Endothelial cell of umbilical vein (primary cell): ENCODE measurements around the gene VASH2. TPM values are rescaled to one million over a fixed set of nuclear protein-coding genes. Genes with fewer than 3 reads are reported as not detected.

Experiments used
- BruUV-seq: library from RNA; stranded (reverse); fragments of 400-500 nt; replicated peaks from 2 replicates; lab custom pipeline; 2021; lab: Mats Ljungman, UMichigan
- CTCF ChIA-PET: fragments of 300-600, 350-600 bp; sonication (Branson Sonifier 250); formaldehyde crosslinking; loops from one replicate; lab custom pipeline; 2021; ENCODE audit warnings: antibody characterized with exemption, inconsistent platforms; lab: Charles Lee
- POLR2A ChIA-PET: fragments of 300-600, 350-600 bp; sonication (Branson Sonifier 250); formaldehyde crosslinking; loops from one replicate; lab custom pipeline; 2021; ENCODE audit warnings: antibody characterized with exemption, inconsistent platforms; lab: Charles Lee
- DNase-seq: peaks from one replicate; pipeline ENCODE4 v3.0.0-alpha.2; 2011; ENCODE audit warnings: low read depth, low spot score
- FAIRE-seq: peaks from 2 replicates; lab custom pipeline; 2011; peaks lifted over from hg19 to GRCh38; lab: Jason Lieb, UNC
- H2AFZ ChIP-seq: 2 replicates; pipeline ENCODE4 v1.6.0; 2012; ENCODE audit warnings: low read depth, low read length, control low read depth, inconsistent platforms
- H3K27ac ChIP-seq: 2 replicates; pipeline ENCODE4 v1.5.1; 2011; ENCODE audit warnings: low read depth, mild to moderate bottlenecking, control low read depth, low read length, moderate library complexity; ENCODE audit not compliant: insufficient read depth
- H3K27me3 ChIP-seq, 2 experiments: 2 replicates each; pipeline versions ENCODE4 v1.6.0 to v1.6.1; 2011; ENCODE audit warnings: low read length in 2 of 2, mixed read lengths in 1 of 2; ENCODE audit not compliant: control insufficient read depth in 2 of 2, insufficient read depth in 2 of 2
- H3K36me3 ChIP-seq, 2 experiments: 2 replicates in 1 of 2; 3 replicates in 1 of 2; pipeline ENCODE4 v1.5.1; 2011; ENCODE audit warnings: low read length in 2 of 2, mild to moderate bottlenecking in 1 of 2, moderate library complexity in 1 of 2; ENCODE audit not compliant: control insufficient read depth in 2 of 2, insufficient read depth in 2 of 2; ENCODE audit errors: extremely low read depth in 1 of 2
- H3K4me1 ChIP-seq: 3 replicates; pipeline ENCODE4 v1.5.1; 2011; ENCODE audit warnings: mild to moderate bottlenecking, low read length; ENCODE audit not compliant: control insufficient read depth, insufficient read depth; ENCODE audit errors: extremely low read depth
- H3K4me2 ChIP-seq: 2 replicates; pipeline ENCODE4 v1.6.1; 2011; ENCODE audit warnings: low read length, control low read depth, mixed read lengths; ENCODE audit not compliant: insufficient read depth
- H3K4me3 ChIP-seq, 3 experiments: fragments of 200-600 bp in 1 of 3; sonication (generic), shearing (Covaris generic) in 1 of 3; replicated peaks in 1 of 3; 2 replicates each; pipeline ENCODE4 v1.5.1; 2011 to 2016; ENCODE audit warnings: control low read depth in 3 of 3, low read length in 3 of 3, mild to moderate bottlenecking in 2 of 3, inconsistent platforms in 1 of 3, low read depth in 1 of 3, moderate library complexity in 1 of 3; ENCODE audit not compliant: insufficient read depth in 1 of 3
- H3K79me2 ChIP-seq: 2 replicates; pipeline ENCODE4 v1.6.0; 2012; ENCODE audit warnings: low read length, inconsistent platforms; ENCODE audit not compliant: control insufficient read depth, insufficient read depth
- H3K9ac ChIP-seq: replicated peaks from 2 replicates; pipeline ENCODE3; 2011; ENCODE audit warnings: low read length, control low read depth; ENCODE audit not compliant: insufficient read depth; ENCODE audit errors: extremely low read depth
- H3K9me1 ChIP-seq: replicated peaks from 3 replicates; pipeline ENCODE4 v1.6.0; 2011; ENCODE audit warnings: mild to moderate bottlenecking, low read length; ENCODE audit not compliant: control insufficient read depth, insufficient read depth; ENCODE audit errors: extremely low read depth
- H3K9me3 ChIP-seq: replicated peaks from 2 replicates; pipeline ENCODE4 v1.5.1; 2012; ENCODE audit warnings: low read length, inconsistent platforms; ENCODE audit not compliant: control insufficient read depth, insufficient read depth
- H4K20me1 ChIP-seq: replicated peaks from 2 replicates; pipeline ENCODE3; 2011; ENCODE audit warnings: mild to moderate bottlenecking, low read length; ENCODE audit not compliant: control insufficient read depth, insufficient read depth; ENCODE audit errors: extremely low read depth
- CTCF ChIP-seq, 2 donors: IDR thresholded peaks; 1 replicate in 1 of 2; 2 replicates in 1 of 2; pipeline ENCODE4 v1.5.1; 2011; ENCODE audit warnings: low read length in 2 of 2, mild to moderate bottlenecking in 2 of 2, moderate library complexity in 2 of 2, control low read depth in 1 of 2, inconsistent platforms in 1 of 2, low read depth in 1 of 2; ENCODE audit not compliant: insufficient read depth in 1 of 2; ENCODE audit errors: extremely low read depth in 1 of 2
- EZH2 ChIP-seq: IDR thresholded peaks from 2 replicates; pipeline ENCODE4 v1.6.1; 2012; ENCODE audit warnings: borderline replicate concordance, low read depth, mild to moderate bottlenecking, moderate library complexity, low read length, inconsistent platforms; ENCODE audit not compliant: severe bottlenecking
- FOS ChIP-seq: IDR thresholded peaks from 2 replicates; pipeline ENCODE4 v1.6.1; 2011; ENCODE audit warnings: mild to moderate bottlenecking, low read length, moderate library complexity, borderline replicate concordance; ENCODE audit not compliant: insufficient read depth
- GATA2 ChIP-seq: IDR thresholded peaks from 2 replicates; pipeline ENCODE4 v1.7.0; 2011; ENCODE audit warnings: low read depth, mild to moderate bottlenecking, moderate library complexity, mixed read lengths, low read length; ENCODE audit not compliant: insufficient read length, insufficient read depth
- JUN ChIP-seq: IDR thresholded peaks from 2 replicates; pipeline ENCODE4 v1.6.1; 2011; ENCODE audit warnings: borderline replicate concordance, low read depth; ENCODE audit not compliant: insufficient read length, insufficient read depth
- MAX ChIP-seq: IDR thresholded peaks from 2 replicates; pipeline ENCODE4 v1.6.1; 2011; ENCODE audit not compliant: insufficient read depth, insufficient read length
- MYC ChIP-seq: IDR thresholded peaks from one replicate; pipeline ENCODE4 v1.6.1; 2011; ENCODE audit warnings: mild to moderate bottlenecking, low read depth, low read length
- POLR2A ChIP-seq: IDR thresholded peaks from 2 replicates; pipeline ENCODE4 v1.6.1; 2012; ENCODE audit warnings: low read depth, mild to moderate bottlenecking, control low read depth, low read length
- POLR2AphosphoS5 ChIP-seq: IDR thresholded peaks from 2 replicates; pipeline ENCODE4 v1.6.1; 2012; ENCODE audit warnings: low read depth, mild to moderate bottlenecking, control low read depth, low read length, moderate library complexity; ENCODE audit not compliant: insufficient read depth
- dilution Hi-C: fragments of 300-500 bp; cut with MboI; formaldehyde crosslinking; loops from one replicate; pipeline ENCODE4 v1.15.0; 2019; ENCODE audit warnings: low sequenced_read_pairs; ENCODE audit not compliant: extremely low pct_ligation_motif_present
- intact Hi-C: fragments of 100-400 bp; cut with micrococcal nuclease; formaldehyde crosslinking; loops from one replicate; pipeline ENCODE4 v1.10.0; 2022
- polyA plus RNA-seq, 4 experiments: library from polyadenylated mRNA; depleted of rRNA in 3 of 4; stranded (reverse) in 3 of 4; unstranded in 1 of 4; fragments of >200 nt; gene quantifications; 2 replicates each; pipeline versions ENCODE4 v1.2.1 to v1.2.3, GENCODE V29; 2011 to 2012; ENCODE audit warnings: missing spikeins in 1 of 4
- total RNA-seq: library from RNA; stranded (reverse); gene quantifications from 2 replicates; pipeline ENCODE4 v1.2.3, GENCODE V29; 2021

Gene VASH2
- total and polyA plus RNA-seq, 2 donors (not counting 3 experiments of a cell fraction or from before 2014, with no cell fraction given): 0.70 to 2.9 TPM

GRCh38 chr1:212958175-212958574 lies 7.8 kb downstream of the VASH2 start:
- intact Hi-C loops (no loop called here), dilution Hi-C loops (no loop called here)
- CTCF ChIA-PET: interaction anchor here (1.1 to 2.1 kb wide), 3 partner anchors 9 to 208 kb away, joined by 3 to 14 read pairs (median 5); no protein-coding TSS in a partner anchor
- H3K36me3 ChIP-seq: no peaks in the 10 kb centered on the region
- POLR2A ChIA-PET: no interaction called here
- no peak overlapping the region for H2AFZ ChIP-seq
- FAIRE-seq: no peak
- H3K27ac ChIP-seq: no peak overlapping the region
- H3K4me3 ChIP-seq: no peak overlapping the region
- DNase-seq: no peak
- no peaks in the 10 kb centered on the region for H4K20me1 ChIP-seq
- TF ChIP-seq MAX: no peak
- no peak for TF ChIP-seq JUN
- no peak for TF ChIP-seq GATA2
- TF ChIP-seq POLR2AphosphoS5: no peak
- no peak for TF ChIP-seq POLR2A
- TF ChIP-seq CTCF (IDR thresholded peaks at IDR 0.05; ENCODE audit: extremely low read depth in 1 of 2, insufficient read depth in 1 of 2, low read depth in 1 of 2, low read length in 2 of 2): no peak
- TF ChIP-seq EZH2: no peak
- no peak for TF ChIP-seq FOS
- no peak for TF ChIP-seq MYC
- H3K4me1 ChIP-seq: no peaks in the 10 kb centered on the region
- peaks cover 2% of the 10 kb centered on the region in 2 experiments for H3K27me3 ChIP-seq
- no peak overlapping the region for H3K4me2 ChIP-seq
- no TSS peak for BruUV-seq
- no peaks in the 10 kb centered on the region for H3K9me1 ChIP-seq
- H3K9ac ChIP-seq: no peak overlapping the region
- H3K9me3 ChIP-seq: no peaks in the 10 kb centered on the region
- H3K79me2 ChIP-seq: no peaks in the 10 kb centered on the region
